GM12878 (cell line): Measurements from ENCODE around the gene ARL15. TPM values are rescaled to one million over a fixed set of nuclear protein-coding genes. Genes with fewer than 3 reads are reported as not detected.

Source experiments
- ATAC-seq: fragments of 200-7000 bp; cut with Tn5 transposase; 3 replicates; pipeline ENCODE4 v1.9.1; 2020; ENCODE audit warnings: mild to moderate bottlenecking, moderate library complexity
- BruUV-seq: library from RNA; stranded (reverse); fragments of 400-500 nt; replicated peaks from 2 replicates; lab custom pipeline; 2021; lab: Mats Ljungman, UMichigan
- CTCF ChIA-PET: fragments of 300-600 bp; sonication (Branson Sonifier 250); formaldehyde crosslinking; extraction: SDS; loops from one replicate; lab custom pipeline; 2021; ENCODE audit warnings: inconsistent platforms; lab: Yijun Ruan, JAX
- POLR2A ChIA-PET: fragments of 350-600 bp; formaldehyde crosslinking; extraction: SDS; loops from one replicate; lab custom pipeline; 2021; ENCODE audit warnings: inconsistent platforms; lab: Charles Lee
- RAD21 ChIA-PET: fragments of 300-600 bp; sonication (Branson Sonifier 250); formaldehyde crosslinking; loops from one replicate; lab custom pipeline; 2023; ENCODE audit warnings: antibody characterized with exemption; ENCODE audit not compliant: unreplicated experiment; lab: Charles Lee
- SMC1A ChIA-PET: fragments of 300-600 bp; sonication (Branson Sonifier 250); formaldehyde crosslinking; loops from one replicate; lab custom pipeline; 2023; ENCODE audit not compliant: unreplicated experiment, uncharacterized antibody; lab: Charles Lee
- DNase-seq: peaks from one replicate; pipeline ENCODE4 v3.0.0-alpha.2; 2011; ENCODE audit warnings: low read depth, low spot score
- FAIRE-seq: peaks from 3 replicates; lab custom pipeline; 2011; peaks lifted over from hg19 to GRCh38; lab: Jason Lieb, UNC
- H2AFZ ChIP-seq: 2 replicates; pipeline ENCODE4 v1.6.0; 2011; ENCODE audit warnings: low read depth, low read length, control low read depth; ENCODE audit not compliant: control insufficient read depth
- H3K27ac ChIP-seq: 2 replicates; pipeline ENCODE4 v1.5.1; 2011; ENCODE audit warnings: control low read depth; ENCODE audit not compliant: control insufficient read depth, insufficient read depth
- H3K27me3 ChIP-seq, 2 experiments: replicated peaks in 1 of 2; 2 replicates each; pipeline versions ENCODE4 v1.6.0 to v1.6.1; 2011; ENCODE audit warnings: low read length in 1 of 2; ENCODE audit not compliant: control insufficient read depth in 2 of 2, insufficient read depth in 2 of 2
- H3K36me3 ChIP-seq, 2 experiments: 2 replicates each; pipeline ENCODE4 v1.5.1; 2011; ENCODE audit warnings: low read length in 1 of 2; ENCODE audit not compliant: control insufficient read depth in 2 of 2, insufficient read depth in 2 of 2
- H3K4me1 ChIP-seq: 2 replicates; pipeline ENCODE4 v1.6.1; 2011; ENCODE audit warnings: mild to moderate bottlenecking, low read length, moderate library complexity, mixed read lengths; ENCODE audit not compliant: control insufficient read depth, insufficient read depth
- H3K4me2 ChIP-seq: 2 replicates; pipeline ENCODE4 v1.6.0; 2011; ENCODE audit warnings: control low read depth; ENCODE audit not compliant: control insufficient read depth, insufficient read depth
- H3K4me3 ChIP-seq: fragments of 200-600 bp; sonication (generic); 2 replicates; pipeline ENCODE4 v1.5.1; 2016
- H3K79me2 ChIP-seq: 2 replicates; pipeline ENCODE4 v1.6.0; 2011; ENCODE audit warnings: low read length; ENCODE audit not compliant: control insufficient read depth, insufficient read depth
- H3K9ac ChIP-seq: 2 replicates; pipeline ENCODE4 v1.8.0; 2011; ENCODE audit warnings: low read length, control low read depth, mixed read lengths; ENCODE audit not compliant: control insufficient read depth, insufficient read depth
- H3K9me3 ChIP-seq: replicated peaks from 3 replicates; pipeline ENCODE4 v1.5.1; 2011; ENCODE audit warnings: mild to moderate bottlenecking, low read length; ENCODE audit not compliant: control insufficient read depth, insufficient read depth
- H4K20me1 ChIP-seq: 2 replicates; pipeline ENCODE4 v1.6.0; 2011; ENCODE audit not compliant: control insufficient read depth, insufficient read depth
- BHLHE40 ChIP-seq, 2 experiments: fragments of 450-650 bp in 1 of 2; IDR thresholded peaks; 2 replicates each; pipeline ENCODE4 v1.6.1; 2011 to 2017; ENCODE audit warnings: low read depth in 2 of 2, borderline replicate concordance in 1 of 2, improper control_type of control experiment in 1 of 2, low read length in 1 of 2, mild to moderate bottlenecking in 1 of 2
- JUND ChIP-seq: IDR thresholded peaks from 2 replicates; pipeline ENCODE4 v1.6.1; 2012; ENCODE audit warnings: low read depth, mild to moderate bottlenecking, low read length, improper control_type of control experiment, moderate library complexity
- PBX3 ChIP-seq: IDR thresholded peaks from 2 replicates; pipeline ENCODE4 v1.6.1; 2011; ENCODE audit warnings: mild to moderate bottlenecking, low read depth, low read length, moderate library complexity; ENCODE audit not compliant: insufficient replicate concordance
- SMARCA5 ChIP-seq: fragments of 450-650 bp; IDR thresholded peaks from 2 replicates; pipeline ENCODE4 v1.6.1; 2017; ENCODE audit warnings: mild to moderate bottlenecking
- SRF ChIP-seq, 2 experiments: IDR thresholded peaks; 2 replicates each; pipeline ENCODE4 v1.6.1; 2011; ENCODE audit warnings: low read depth in 2 of 2, low read length in 2 of 2, mild to moderate bottlenecking in 1 of 2, moderate library complexity in 1 of 2
- WGBS: methylation state at CpG from one replicate; pipeline ENCODE4 v1.1.6; 2016; ENCODE audit warnings: low lambda C conversion rate; ENCODE audit not compliant: insufficient replicate concordance, insufficient coverage; ENCODE audit errors: missing lambda C conversion rate; 5-methylcytosine and 5-hydroxymethylcytosine counted together
- in situ Hi-C: fragments of 300-500 bp; cut with MboI; formaldehyde crosslinking; loops from 9 replicates; pipeline ENCODE4 v1.14.3; 2018; ENCODE audit warnings: mixed read lengths
- intact Hi-C: fragments of 100-400 bp; cut with micrococcal nuclease; formaldehyde crosslinking; loops from one replicate; pipeline ENCODE4 v1.14.2; 2022; ENCODE audit not compliant: unreplicated experiment
- polyA plus RNA-seq, 11 experiments: library from polyadenylated mRNA; depleted of rRNA in 4 of 11; unstranded in 6 of 11; stranded (reverse) in 5 of 11; fragments of >200 nt; fragmentation: Nextera tagmentation in 4 of 11; fragmentation: Illumina TruSeq in 1 of 11; extraction: Ambion mirVana in 4 of 11; extraction: Trizol in 1 of 11; gene quantifications; 1 replicate in 1 of 11; 2 replicates in 10 of 11; pipeline versions ENCODE4 v1.2.1 to v1.2.3, GENCODE V29; 2011 to 2016; ENCODE audit warnings: inconsistent platforms in 2 of 11, missing spikeins in 2 of 11, low read depth in 1 of 11
- total RNA-seq, 4 experiments: library from RNA; depleted of rRNA in 3 of 4; stranded (reverse); fragments of >200 nt in 3 of 4; fragmentation: Illumina TruSeq in 1 of 4; extraction: Trizol in 1 of 4; gene quantifications; 2 replicates each; pipeline versions ENCODE4 v1.2.1 to v1.2.3, GENCODE V29; 2013 to 2021

Gene ARL15
- total and polyA plus RNA-seq, 10 of the 15 experiments (the other 5 are each of a cell fraction or from before 2014, with no cell fraction given): 3.6 to 11.0 (median 7.7) TPM

- SMC1A ChIA-PET: interaction anchor here (1.1 kb wide), 1 partner anchor 24 kb away, joined by 3 read pairs; no protein-coding TSS in a partner anchor
- H3K4me1 ChIP-seq: no peaks in the 10 kb centered on the region
- H3K79me2 ChIP-seq: no peaks in the 10 kb centered on the region
- no peak overlapping the region for H3K27ac ChIP-seq
- WGBS: 75% methylated on average over 2 of the region's 2 CpGs
- intact Hi-C loops (no loop called here), in situ Hi-C loops (no loop called here)
- H4K20me1 ChIP-seq: no peaks in the 10 kb centered on the region
- ATAC-seq (no peak), FAIRE-seq (no peak), DNase-seq (no peak)
- no peak overlapping the region for H3K4me2 ChIP-seq
- H2AFZ ChIP-seq: no peak overlapping the region
- no peaks in the 10 kb centered on the region for H3K27me3 ChIP-seq
- BruUV-seq: no TSS peak
- H3K4me3 ChIP-seq: no peak overlapping the region
- H3K9me3 ChIP-seq: no peaks in the 10 kb centered on the region
- H3K9ac ChIP-seq: no peak overlapping the region
- CTCF ChIA-PET: no interaction called here
- H3K36me3 ChIP-seq: no peaks in the 10 kb centered on the region
- RAD21 ChIA-PET: no interaction called here
- TF ChIP-seq SMARCA5 (no peak), JUND (no peak), SRF (IDR thresholded peaks at IDR 0.05; ENCODE audit: low read depth in 2 of 2, low read length in 2 of 2) (no peak), BHLHE40 (IDR thresholded peaks at IDR 0.05; ENCODE audit: borderline replicate concordance in 1 of 2, low read depth in 2 of 2, low read length in 1 of 2) (no peak), PBX3 (no peak)
- POLR2A ChIA-PET: no interaction called here
Measured at GRCh38 chr5:54173251-54173650, 137.1 kb downstream of the ARL15 start.
